GM19351 (cell line): ENCODE results near the gene RAMP2.
"Not testable (repeated sequence)": the region's sequence is repeated elsewhere in the genome, so short reads cannot be mapped to it uniquely, and the experiment has no call there.

Experiments
- ATAC-seq: cut with Tn5 transposase; IDR thresholded peaks from one replicate; pipeline ENCODE4 v1.9.1; 2021; ENCODE audit warnings: mild to moderate bottlenecking, moderate library complexity; ENCODE audit not compliant: unreplicated experiment

The RAMP2 gene

DNA sequence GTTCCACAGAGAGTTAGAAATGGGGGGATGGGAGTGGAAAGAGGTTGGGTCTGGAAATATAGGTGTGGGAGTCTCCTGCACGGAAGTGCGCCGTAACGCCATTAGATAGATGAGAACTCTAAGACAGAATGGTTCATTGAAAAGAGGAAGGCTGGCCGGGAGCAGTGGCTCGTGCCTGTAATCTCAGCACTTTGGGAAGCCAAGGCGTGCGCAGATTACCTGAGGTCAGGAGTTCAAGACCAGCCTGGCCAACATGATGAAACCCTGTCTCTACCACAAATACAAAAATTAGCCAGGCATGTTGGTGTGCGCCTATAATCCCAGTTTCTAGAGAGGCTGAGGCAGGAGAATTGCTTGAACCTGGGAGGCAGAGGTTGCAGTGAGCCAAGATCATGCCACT lies 7.0 kb downstream of the RAMP2 start:
- not testable (repeated sequence) for ATAC-seq

DNA sequence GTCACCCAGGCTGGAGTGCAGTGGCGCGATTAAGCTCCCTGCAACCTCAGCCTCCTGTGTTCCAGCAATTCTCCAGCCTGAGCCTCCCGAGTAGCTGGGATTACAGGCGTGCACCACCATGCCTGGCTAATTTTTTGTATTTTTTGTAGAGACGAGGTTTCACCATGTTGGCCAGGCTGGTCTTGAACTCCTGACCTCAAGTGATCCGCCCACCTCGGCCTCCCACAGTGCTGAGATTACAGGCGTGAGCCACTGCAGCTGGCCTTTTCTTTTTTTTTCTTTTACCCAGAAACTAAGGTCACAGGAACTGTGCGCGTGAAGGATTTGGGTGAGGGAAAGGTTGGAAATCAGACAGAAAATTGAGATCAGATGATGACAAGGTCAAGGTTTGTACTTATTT lies 8.9 kb downstream of the RAMP2 start:
- not testable (repeated sequence) for ATAC-seq

DNA sequence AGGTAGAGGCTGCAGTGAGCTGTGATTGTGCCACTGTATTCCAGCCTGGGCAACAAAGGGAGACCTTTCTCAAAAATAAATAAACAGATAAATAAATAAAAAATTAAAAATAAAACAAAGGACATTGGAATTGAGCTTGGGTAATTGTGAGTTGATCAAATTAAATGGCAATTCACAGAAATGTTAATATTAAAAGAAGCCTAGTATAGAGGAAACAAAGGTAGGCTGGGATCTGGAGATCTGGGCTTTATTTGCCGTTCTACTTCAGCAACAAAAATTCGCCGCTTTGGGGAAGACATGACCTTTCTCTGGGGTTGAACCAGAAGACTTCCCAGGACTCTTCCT lies 11.9 kb downstream of the RAMP2 start:
- no peak for ATAC-seq

DNA sequence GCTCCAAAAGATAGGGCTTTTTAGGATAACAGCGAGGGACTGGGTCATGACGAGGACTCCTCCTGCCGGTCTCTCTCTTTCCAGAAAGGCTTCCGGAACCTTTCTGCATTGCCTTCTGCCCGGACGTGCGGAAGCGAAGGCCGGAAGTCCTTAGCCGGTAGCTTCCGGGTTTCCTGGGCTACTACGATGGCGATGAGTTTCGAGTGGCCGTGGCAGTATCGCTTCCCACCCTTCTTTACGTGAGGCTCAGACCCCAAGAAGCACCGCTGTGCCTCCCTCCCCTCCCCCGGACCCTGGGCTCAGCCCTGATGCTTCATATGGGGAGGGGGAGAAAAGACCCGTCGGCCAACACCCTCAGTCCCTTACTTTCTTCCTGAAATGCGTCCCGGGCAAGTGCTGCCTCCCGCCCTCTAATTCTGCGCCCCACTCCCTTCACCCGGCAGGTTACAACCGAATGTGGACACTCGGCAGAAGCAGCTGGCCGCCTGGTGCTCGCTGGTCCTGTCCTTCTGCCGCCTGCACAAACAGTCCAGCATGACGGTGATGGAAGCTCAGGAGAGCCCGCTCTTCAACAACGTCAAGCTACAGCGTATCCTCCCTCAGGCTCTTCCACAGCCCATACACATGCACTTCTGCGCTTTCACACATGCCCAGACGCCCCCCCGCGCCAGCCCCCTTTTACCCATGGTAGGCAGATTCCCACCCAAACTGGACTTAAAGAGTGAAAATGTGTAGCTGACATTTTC lies 12.4 kb downstream of the RAMP2 start, which contains the start of gene VPS25:
VPS25 (plus strand) TSS at position 160 of the 746 bp plus-strand sequence; CDS start at position 187, 27 bp downstream.
- no peak for ATAC-seq

DNA sequence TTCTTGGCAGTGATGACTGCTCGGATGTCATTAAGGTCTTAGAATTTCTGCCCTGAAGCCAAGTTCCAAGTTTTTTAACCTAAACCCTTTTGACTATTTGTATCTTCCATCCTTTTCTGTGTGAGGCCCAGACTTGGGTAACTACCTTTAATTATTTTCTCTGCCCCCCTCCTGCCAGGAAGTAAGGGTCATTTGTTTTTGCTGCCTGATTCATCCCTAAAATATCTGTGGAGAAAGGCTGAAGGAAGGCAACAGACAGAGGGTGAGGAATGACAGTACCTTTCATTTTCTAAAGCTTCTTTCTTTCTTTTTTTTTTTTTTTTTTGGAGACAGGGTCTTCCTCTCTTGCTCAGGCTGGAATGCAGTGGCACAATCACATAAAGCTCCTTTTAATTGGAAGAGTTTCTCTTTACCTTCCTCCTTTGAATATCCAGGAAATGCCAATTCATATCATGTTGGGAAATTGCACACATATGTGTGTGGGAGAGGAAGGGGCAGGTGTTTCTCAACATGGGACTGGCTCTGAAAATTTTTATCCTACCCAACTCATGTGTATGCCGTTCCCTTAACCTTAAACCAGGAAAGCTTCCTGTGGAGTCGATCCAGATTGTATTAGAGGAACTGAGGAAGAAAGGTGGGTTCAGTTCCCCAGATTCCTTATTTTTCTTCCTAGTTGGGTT lies 13.2 kb downstream of the RAMP2 start:
- no peak for ATAC-seq

DNA sequence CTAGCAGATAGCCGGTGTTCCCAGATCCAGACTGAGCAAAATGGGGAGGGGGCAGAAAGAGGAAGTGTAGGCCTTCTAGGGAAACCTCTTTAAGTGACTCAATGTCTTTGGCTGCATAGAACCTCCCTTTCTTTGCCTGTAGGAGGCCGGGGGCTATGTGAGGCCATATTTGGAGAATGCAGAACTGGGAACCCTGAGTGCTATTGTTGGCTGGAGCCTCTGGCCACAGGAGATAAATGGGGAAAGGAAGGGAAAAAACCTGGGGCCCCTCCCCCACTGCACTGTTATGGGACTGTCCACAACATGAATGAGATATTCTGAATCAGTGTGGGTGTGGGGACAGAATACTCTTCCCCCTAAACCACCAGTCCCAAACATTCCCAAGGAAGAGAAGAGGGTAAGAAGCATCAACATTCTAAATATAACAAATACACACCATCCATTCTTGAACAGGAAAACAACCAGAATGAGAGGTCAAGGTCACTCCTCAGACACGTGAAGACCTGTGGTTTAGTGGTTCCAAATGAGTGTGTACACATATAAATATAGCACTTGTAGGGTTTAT lies 14.6 kb downstream of the RAMP2 start:
- no peak for ATAC-seq

DNA sequence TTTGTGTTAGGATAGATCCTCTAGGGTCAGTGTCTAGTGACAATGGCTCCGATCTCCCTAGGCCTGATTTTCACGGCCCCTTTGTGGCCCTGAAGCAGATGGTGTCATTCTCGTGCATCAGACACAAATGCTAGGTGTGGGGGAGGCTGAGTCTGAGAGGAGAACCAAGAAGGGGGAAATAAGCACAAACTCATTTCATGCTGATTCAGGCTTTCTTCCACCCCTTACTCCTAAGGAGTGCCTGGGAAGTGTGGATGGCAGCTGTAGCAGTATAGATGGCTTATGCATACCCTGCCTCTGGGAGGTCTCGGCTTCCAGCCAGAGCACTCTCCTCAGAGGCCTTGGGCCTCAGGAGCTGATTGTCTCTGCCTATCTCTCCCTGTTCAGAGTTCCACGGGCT lies 17.5 kb downstream of the RAMP2 start:
- ATAC-seq, result no peak

DNA sequence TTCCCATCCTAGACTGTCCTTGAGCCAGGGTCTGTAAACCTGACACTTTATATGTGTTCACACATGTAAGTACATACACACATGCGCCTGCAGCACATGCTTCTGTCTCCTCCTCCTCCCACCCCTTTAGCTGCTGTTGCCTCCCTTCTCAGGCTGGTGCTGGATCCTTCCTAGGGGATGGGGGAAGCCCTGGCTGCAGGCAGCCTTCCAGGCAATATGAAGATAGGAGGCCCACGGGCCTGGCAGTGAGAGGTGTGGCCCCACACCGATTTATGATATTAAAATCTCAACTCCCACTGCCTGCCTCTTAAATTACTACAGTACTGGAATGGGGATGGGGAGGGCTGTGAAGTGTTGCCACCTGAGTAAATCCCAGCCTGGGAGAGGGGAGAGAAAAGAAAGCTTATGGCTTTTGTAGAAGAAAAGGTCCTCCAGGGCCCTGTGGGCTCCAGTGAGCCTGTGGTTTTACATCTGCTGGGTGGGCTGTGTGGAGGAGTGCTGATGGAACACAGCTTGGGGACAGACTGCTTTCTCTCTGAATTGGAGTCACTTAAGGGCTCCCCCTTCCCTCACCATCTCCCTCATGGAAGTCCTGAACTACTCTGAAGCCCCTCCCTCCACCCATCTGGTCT lies 18.4 kb downstream of the RAMP2 start:
- no peak for ATAC-seq

DNA sequence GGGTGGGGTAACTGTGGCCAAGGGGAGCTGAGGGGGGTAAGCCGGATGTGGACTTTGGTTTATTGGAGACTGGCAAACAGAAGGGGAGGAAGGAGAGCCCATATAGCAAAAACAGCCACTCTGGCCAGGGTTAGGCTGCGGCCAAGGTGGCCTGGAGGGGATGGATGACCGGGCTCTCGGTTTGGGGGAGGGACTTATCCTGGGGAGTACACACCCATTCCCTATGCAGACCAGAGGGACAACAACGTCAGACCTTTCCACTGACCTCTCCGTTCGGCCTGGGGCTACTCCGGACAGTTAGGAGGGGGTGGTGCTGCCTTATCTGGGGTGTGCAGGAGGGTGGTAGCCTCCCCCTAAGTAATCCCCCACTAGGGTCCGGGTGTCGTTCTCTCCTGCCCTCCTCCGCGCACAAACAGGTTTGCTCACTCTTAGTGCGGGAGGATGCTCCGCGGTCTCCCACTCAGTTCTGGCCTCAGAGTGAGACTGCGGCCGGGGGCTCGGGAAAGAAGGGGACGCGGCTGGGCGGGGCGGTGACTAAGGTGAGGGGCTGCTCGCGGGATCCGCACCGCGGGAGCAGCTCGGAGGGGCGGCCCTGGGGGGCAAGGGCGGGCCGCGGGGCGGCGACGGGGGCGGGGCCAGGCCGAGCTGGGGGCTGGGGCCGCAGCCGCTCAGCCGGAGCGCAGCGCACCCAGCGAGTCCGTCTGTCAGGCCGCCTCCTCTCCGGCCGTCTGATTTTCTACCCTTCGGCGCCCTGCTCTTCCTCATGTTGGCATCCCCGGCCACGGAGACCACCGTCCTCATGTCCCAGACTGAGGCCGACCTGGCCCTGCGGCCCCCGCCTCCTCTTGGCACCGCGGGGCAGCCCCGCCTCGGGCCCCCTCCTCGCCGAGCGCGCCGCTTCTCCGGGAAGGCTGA lies 19.2 kb downstream of the RAMP2 start, which contains the start of gene WNK4:
WNK4 (plus strand) TSS at position 675 of the 915 bp plus-strand sequence; CDS start at position 764, 89 bp downstream.
- ATAC-seq, result no peak

DNA sequence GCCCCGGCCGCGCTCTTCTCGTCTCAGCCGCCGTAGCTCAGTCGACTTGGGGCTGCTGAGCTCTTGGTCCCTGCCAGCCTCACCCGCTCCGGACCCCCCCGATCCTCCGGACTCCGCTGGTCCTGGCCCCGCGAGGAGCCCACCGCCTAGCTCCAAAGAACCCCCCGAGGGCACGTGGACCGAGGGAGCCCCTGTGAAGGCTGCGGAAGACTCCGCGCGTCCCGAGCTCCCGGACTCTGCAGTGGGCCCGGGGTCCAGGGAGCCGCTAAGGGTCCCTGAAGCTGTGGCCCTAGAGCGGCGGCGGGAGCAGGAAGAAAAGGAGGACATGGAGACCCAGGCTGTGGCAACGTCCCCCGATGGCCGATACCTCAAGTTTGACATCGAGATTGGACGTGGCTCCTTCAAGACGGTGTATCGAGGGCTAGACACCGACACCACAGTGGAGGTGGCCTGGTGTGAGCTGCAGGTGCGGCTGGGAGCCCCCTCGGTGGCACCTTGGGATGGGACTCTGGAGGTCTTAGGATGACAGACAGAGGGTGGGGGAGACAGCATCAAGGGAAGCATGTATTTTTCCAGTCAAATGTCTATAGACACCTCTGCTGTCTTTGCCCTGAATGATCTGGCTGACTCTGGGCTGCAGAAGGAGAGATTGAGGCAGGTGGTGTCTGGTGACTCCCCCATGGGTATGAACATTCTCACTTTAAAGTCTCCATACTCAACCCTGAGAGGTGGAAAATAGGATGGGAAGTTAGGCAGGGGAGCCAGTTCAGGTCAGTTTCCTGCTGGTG lies 20.0 kb downstream of the RAMP2 start:
- ATAC-seq, result no peak

DNA sequence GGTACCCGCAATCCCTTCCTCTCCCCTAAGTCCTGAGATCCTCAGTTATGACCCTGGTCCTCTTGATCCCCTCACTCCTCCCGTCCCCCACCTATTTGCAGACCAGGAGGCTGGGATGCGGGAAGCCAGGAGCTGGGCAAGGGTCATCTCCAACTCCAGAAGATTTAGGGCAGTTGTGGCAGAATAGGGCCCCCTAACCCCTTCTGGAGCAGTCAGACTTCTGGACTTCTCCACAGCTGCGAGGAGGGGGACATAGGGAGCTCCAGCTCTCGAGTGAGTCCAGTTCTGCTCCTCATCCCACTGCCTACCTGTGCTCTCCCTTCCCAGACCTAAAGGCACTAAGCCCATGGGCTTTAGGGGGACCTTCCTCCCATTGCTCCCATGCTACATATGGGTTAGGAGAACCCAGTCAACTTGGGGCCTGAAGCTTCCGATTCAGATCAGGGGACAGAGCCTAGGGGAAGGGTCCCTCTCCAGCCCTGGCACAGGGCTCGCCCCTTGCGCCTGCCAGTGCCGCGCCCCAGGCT lies 20.7 kb downstream of the RAMP2 start:
- no peak for ATAC-seq

DNA sequence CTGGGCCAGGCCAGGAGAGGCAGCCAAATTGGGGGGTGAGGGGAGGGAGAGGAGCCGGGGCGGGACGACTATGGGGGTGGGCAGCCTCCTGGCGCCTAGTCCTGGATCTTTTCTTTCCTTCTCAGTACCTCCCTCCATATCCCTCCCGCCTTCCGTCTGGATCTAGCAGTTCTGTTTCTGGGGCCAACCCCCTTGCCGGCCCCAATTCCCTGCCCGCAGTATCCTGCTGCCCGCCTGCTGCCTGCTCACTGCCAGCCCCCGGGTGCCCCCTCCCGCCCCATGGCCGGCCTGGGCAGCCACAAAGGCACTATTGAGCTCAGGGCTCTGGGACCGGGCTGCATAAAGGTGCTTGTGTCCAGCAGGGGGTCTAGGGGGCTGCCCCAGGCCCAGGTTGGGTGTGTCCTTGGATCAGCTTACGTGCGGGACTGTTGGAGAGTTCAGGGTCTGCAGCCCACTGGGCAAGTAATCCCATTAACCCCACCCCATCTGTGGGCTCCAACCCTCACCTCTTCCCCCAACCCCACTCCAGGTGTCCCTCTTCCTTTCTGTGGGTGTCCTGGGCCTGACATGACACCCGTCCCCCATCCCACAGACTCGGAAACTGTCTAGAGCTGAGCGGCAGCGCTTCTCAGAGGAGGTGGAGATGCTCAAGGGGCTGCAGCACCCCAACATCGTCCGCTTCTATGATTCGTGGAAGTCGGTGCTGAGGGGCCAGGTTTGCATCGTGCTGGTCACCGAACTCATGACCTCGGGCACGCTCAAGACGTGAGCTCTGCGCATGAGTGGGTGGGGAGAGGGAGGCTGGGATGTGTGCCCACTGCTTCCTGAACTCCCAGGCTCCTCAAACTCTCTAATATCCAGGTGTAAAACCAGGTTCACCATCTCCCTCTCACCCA lies 21.4 kb downstream of the RAMP2 start:
- no peak for ATAC-seq

DNA sequence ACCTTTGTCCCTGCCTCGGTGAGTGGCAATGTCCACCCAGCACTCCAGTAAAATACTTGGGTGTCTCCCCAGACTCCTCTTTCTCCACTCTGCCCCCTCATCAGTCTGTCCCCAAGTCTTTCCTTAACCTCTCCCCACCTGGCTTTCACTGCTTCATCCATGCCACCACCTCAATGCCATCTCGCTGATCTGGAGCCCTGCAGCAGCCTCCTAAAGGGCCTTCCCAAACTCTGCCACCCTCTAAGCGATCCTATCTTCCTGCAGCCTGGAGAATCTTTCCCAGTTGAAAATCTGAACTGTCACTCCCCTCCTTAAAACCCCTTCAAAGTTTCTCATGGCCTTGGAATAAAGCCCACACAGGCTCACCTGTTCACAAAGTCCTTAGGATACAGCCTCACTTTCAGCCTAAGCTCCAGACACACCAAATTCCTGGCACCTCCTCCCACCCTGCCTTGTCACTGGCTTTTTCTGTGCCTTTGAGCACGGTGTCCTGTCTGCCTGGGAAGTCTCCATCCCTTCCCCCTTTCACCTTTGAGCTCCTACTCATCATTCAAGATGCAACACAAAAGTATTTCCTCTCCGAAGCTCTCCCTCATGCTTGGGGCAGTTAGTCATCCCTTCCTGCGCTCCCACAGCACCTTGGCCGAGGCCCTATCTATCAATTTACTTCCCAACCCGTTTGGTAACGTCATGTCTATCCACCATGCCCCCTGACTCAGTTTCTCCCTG lies 22.2 kb downstream of the RAMP2 start:
- no peak for ATAC-seq

DNA sequence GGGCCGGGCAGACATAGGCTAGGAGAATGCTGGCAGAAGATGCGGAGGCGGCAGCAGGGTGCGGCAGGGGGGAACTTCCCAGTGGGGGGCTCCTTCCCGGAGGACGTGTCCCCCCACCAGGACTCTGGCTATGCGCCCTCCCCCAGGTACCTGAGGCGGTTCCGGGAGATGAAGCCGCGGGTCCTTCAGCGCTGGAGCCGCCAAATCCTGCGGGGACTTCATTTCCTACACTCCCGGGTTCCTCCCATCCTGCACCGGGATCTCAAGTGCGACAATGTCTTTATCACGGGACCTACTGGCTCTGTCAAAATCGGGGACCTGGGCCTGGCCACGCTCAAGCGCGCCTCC lies 22.7 kb downstream of the RAMP2 start:
- no peak for ATAC-seq

DNA sequence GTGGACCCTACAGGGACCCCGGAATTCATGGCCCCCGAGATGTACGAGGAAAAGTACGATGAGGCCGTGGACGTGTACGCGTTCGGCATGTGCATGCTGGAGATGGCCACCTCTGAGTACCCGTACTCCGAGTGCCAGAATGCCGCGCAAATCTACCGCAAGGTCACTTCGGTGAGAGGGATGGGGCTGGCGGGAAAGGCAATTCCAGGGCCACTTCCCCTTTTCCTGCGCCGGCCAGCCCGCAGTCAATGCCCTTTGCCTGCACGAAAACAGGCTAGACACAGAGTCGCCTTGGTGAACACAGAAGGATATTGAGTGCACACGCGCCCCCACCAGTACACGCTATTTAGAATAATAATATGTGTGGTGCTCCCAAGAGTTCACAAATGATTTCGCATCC lies 23.4 kb downstream of the RAMP2 start:
- no peak for ATAC-seq

DNA sequence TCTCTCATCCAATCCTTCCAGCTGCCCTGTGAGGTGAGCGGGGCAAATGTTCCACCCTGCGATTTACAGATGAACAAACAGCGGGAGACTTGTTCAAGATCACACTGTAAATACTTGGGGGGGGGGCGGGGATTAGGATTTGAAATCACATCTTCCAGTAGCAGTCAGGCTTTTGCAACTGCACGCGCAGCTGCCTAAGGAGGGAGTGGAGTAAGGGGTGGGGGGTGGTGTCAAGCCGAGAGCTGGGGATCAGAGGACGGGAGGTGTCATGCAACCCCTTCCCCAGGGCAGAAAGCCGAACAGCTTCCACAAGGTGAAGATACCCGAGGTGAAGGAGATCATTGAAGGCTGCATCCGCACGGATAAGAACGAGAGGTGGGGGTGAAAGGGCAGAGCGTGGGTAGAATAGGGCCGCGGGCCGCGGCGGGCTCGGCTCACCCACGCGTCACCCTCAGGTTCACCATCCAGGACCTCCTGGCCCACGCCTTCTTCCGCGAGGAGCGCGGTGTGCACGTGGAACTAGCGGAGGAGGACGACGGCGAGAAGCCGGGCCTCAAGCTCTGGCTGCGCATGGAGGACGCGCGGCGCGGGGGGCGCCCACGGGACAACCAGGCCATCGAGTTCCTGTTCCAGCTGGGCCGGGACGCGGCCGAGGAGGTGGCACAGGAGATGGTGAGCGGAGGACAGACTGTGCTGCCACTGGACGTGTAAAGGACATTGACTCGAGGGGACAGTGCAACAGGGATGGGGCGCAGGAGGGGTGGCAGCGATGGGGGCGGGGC lies 24.0 kb downstream of the RAMP2 start:
- no peak for ATAC-seq

DNA sequence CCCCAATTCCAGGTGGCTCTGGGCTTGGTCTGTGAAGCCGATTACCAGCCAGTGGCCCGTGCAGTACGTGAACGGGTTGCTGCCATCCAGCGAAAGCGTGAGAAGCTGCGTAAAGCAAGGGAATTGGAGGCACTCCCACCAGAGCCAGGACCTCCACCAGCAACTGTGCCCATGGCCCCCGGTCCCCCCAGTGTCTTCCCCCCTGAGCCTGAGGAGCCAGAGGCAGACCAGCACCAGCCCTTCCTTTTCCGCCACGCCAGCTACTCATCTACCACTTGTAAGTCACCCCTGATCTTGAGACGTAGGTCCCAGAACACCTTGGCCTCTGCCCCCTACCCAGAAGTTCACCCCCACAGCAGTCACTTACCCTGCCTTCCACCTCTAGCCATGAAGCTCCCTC lies 26.2 kb downstream of the RAMP2 start:
- no peak for ATAC-seq
